ENCODE measurements around the gene PHF21A. TPM values are rescaled to one million over a fixed set of nuclear protein-coding genes. Genes with fewer than 3 reads are reported as not detected.
A peak's percentile ranks its signal among the peaks of the same experiment; 100 is the strongest.

The PHF21A gene
- total RNA-seq, 1 donor from 2014 or later: 3.4 TPM

DNA sequence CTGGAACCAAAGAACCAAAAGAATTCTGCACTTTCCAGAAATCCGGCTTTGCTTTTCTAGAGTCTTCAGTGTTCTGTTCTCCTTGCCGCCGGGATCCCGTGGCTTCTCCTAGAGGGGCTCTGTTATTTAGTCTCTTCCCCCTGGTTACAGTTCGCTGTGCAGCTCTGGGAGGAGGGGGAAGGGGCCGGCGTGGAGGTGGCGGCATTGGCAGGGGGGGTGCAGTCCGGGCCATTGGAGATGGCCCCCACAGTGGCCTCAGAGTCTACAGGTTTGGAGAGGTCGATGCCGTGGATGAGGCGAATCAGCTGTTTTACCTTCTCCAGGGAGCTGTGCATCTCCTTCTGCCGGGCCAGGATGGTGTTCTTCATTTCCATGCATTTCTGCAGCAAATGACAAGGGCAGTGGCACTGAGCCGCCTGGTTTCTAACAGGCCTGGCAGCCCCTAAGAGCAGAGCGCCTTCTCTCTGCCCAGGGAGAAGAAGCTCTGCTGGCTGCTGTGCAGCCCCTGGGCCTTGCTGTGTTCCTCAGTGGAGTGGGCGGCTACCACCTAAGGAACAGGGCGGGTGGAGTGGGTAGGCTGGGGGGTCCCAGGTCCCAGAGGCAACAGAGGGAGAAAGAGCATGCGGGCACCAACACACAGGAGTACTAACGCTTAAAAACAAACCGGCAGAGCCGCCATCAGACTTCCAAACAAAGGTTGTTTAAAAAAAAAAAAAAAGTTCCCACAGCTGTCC is 187.2 kb downstream of the PHF21A start:
- DNase-seq (ENCODE audit: low read depth): no peak
- FAIRE-seq: no peak
- TF ChIP-seq, protein P1, sequence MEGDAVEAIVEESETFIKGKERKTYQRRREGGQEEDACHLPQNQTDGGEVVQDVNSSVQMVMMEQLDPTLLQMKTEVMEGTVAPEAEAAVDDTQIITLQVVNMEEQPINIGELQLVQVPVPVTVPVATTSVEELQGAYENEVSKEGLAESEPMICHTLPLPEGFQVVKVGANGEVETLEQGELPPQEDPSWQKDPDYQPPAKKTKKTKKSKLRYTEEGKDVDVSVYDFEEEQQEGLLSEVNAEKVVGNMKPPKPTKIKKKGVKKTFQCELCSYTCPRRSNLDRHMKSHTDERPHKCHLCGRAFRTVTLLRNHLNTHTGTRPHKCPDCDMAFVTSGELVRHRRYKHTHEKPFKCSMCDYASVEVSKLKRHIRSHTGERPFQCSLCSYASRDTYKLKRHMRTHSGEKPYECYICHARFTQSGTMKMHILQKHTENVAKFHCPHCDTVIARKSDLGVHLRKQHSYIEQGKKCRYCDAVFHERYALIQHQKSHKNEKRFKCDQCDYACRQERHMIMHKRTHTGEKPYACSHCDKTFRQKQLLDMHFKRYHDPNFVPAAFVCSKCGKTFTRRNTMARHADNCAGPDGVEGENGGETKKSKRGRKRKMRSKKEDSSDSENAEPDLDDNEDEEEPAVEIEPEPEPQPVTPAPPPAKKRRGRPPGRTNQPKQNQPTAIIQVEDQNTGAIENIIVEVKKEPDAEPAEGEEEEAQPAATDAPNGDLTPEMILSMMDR (IDR thresholded peaks at IDR 0.05; ENCODE audit: insufficient read depth, low read length, severe bottlenecking): no peak
- H3K27me3 ChIP-seq (ENCODE audit: control insufficient read depth, insufficient read depth, low read length): no peaks in the 10 kb centered on the region
- H3K4me3 ChIP-seq (ENCODE audit: low read depth, low read length): no peak overlapping the region
- peaks cover 6% of the 10 kb centered on the region for H3K36me3 ChIP-seq (ENCODE audit: control insufficient read depth, insufficient read depth, low read length)

DNA sequence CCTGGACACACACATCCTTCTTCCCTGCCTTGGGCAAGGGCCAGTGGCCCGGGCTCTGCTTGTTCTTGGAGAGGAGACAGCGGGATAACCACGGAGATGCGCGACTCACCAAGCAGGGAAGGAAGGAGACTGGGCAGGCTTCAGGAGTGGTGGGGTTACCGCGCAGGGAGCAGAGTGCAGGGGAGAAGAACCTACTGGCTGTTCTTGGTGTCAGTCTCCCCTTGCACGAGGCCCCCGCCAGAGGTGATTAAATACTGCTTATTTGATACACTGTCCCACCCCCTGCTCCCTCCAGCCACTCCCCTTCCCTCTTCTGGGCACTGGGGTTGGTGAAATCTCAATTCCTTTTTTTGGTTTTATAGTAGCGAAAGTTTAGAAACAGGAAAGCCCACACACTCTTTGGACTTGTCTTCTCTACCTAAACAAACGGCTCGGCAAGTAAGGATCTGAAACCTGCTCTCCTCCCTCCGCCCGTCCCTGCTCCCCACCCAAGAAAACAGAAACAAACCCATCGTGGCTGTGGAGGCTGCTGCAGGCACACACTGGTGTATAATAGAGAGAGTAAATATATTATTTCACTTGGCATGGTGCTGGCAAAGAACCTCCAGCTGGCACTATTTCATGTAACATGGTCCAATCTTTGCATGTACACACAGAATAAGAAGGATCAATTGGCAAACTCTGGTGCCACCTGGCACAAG is 188.0 kb downstream of the PHF21A start:
- TF ChIP-seq, protein P1 (IDR thresholded peaks at IDR 0.05; ENCODE audit: insufficient read depth, low read length, severe bottlenecking): no peak
- H3K4me3 ChIP-seq (ENCODE audit: low read depth, low read length): no peak overlapping the region
- no peak for FAIRE-seq
- DNase-seq (ENCODE audit: low read depth): peak; percentile 25
- H3K36me3 ChIP-seq (ENCODE audit: control insufficient read depth, insufficient read depth, low read length): peaks cover 6% of the 10 kb centered on the region
- H3K27me3 ChIP-seq (ENCODE audit: control insufficient read depth, insufficient read depth, low read length): no peaks in the 10 kb centered on the region

DNA sequence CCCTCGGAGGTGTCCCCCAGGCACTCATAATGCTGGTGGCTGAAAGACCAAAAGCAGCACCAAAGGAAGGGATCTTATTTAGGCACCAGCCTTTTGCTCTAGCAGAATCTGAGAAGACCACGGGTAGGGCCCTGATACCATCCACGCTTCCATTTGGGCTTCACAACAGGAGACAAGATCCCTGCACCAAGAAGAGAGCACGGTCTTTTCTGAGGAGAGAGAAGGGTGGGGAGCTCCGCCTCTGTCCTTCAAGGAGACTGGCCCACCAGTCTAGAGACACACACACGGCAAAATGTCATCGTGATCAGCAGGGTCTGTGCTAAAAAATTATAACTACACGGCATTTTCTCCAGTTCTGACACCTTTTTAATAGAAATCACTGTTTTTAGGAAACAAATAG is 189.0 kb downstream of the PHF21A start:
- peaks cover 3% of the 10 kb centered on the region for H3K36me3 ChIP-seq (ENCODE audit: control insufficient read depth, insufficient read depth, low read length)
- DNase-seq (ENCODE audit: low read depth) (no peak), FAIRE-seq (no peak)
- H3K27me3 ChIP-seq (ENCODE audit: control insufficient read depth, insufficient read depth, low read length): no peaks in the 10 kb centered on the region
- no peak overlapping the region for H3K4me3 ChIP-seq (ENCODE audit: low read depth, low read length)
- TF ChIP-seq, protein P1 (IDR thresholded peaks at IDR 0.05; ENCODE audit: insufficient read depth, low read length, severe bottlenecking): no peak

DNA sequence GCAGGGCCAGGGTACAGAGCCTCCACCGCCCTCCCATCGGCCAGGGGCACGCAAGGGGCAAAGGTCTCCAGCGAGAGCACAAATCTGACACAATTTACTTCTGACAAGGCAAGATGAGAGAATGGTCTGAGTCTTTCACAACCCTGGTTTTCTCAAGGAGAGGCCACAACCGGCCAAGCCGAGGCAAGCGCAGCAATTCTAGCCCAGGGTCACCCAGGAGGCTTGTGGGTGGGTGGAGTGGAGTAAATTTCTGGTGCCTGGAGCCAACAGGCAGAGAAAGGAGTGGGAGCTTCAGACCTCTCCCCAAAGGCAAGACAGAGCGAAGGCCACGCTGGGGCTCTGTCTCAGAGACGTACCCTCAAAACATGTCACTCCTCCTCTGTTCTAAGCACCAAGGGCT is 189.5 kb downstream of the PHF21A start:
- Histone ChIP-seq H3K4me3 (ENCODE audit: low read depth, low read length) (no peak overlapping the region), H3K36me3 (ENCODE audit: control insufficient read depth, insufficient read depth, low read length) (peaks cover 3% of the 10 kb centered on the region), H3K27me3 (ENCODE audit: control insufficient read depth, insufficient read depth, low read length) (no peaks in the 10 kb centered on the region)
- DNase-seq (ENCODE audit: low read depth) (peak; percentile 52), FAIRE-seq (no peak)
- TF ChIP-seq, protein P1 (IDR thresholded peaks at IDR 0.05; ENCODE audit: insufficient read depth, low read length, severe bottlenecking): no peak

DNA sequence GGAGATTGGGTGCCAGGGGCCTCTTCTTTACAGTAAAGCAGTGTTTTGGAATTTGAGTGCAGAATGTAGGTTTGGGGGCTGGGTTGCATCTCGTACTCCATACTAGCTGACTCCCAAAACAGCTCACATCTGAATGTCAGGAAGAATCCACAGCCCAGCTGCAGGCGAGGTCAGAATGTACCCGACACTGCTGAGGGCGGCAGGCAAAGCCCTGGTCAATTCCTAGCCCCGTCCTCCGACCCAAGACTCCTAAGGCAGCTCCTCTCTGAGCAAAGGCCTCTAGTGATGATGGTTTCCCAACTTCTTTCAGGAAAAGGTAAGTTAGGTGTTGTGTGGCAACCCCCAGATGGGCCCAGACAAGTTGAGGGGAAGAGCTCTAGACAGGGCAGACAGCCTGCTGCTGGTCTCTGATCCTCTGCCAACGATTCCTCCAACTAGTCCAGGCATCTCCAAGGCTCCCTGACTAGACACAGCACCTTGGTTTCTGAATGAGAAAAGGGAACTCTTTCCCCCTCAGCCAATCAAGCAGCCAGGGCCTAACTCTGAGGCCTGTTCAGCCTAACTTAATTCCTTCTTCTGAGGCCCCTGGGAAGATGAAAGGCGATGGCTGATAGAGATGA is 190.2 kb downstream of the PHF21A start:
- Histone ChIP-seq H3K36me3 (ENCODE audit: control insufficient read depth, insufficient read depth, low read length) (peaks cover 3% of the 10 kb centered on the region), H3K27me3 (ENCODE audit: control insufficient read depth, insufficient read depth, low read length) (no peaks in the 10 kb centered on the region), H3K4me3 (ENCODE audit: low read depth, low read length) (no peak overlapping the region)
- FAIRE-seq: peak; percentile 88
- TF ChIP-seq, protein P1 (IDR thresholded peaks at IDR 0.05; ENCODE audit: insufficient read depth, low read length, severe bottlenecking): no peak
- DNase-seq (ENCODE audit: low read depth): peak; percentile 97

Data from bronchial epithelial cell (primary cell).